ENCODE results near the gene ATP2C2.
"Not testable (repeated sequence)": the region's sequence is repeated elsewhere in the genome, so short reads cannot be mapped to it uniquely, and the experiment has no call there.

Gene ATP2C2

DNA sequence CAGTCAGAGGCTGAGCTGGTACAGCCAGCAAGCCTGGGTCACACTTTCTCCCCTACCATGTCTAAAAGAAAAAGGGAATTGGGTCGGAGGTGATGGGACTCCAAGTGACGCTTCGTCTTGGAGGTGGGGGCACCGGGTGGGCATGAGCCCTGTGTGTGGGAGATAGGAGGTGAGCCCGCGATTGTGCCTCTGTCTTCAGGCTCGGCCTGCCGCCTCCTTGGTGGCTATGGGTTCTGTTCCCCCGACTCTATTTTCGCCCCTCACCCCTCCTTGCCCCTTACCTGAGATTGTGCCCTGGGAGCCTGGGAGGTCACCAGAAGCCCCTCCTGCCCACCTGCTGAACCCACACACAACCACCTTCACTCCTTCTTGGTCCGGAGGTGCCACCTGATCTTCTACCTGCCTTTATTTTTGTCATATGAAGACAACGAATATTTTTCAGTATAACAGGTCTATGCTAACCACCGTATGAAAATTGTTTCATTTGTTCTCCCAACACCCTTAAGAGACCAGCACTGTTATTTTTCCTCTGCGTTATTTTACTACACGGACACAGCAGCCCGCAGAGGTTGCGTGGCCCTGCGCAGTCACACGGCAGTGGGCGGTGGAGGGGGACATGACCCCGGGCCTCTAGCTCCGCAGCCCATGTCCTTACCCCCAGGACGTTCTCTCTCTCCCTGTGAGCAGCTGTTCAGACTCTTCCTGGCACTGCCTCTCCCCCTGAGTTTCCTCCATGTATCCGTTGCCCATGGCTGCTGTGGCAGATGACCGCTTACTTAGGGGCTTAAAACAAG, 49.9 kb downstream of the ATP2C2 start:
- peaks cover 1% of the 10 kb centered on the region for H3K9me3 Mint-ChIP-seq
- no peak overlapping the region for H3K4me3 Mint-ChIP-seq
- DNase-seq (ENCODE audit: low spot score in 2 of 2) (no peak), ATAC-seq (ENCODE audit: low read depth) (no peak)
- H3K27me3 Mint-ChIP-seq: peaks cover 18% of the 10 kb centered on the region
- H3K27ac Mint-ChIP-seq: no peak overlapping the region
- H3K4me1 Mint-ChIP-seq: peaks cover 3% of the 10 kb centered on the region
- H3K36me3 Mint-ChIP-seq: no peaks in the 10 kb centered on the region

DNA sequence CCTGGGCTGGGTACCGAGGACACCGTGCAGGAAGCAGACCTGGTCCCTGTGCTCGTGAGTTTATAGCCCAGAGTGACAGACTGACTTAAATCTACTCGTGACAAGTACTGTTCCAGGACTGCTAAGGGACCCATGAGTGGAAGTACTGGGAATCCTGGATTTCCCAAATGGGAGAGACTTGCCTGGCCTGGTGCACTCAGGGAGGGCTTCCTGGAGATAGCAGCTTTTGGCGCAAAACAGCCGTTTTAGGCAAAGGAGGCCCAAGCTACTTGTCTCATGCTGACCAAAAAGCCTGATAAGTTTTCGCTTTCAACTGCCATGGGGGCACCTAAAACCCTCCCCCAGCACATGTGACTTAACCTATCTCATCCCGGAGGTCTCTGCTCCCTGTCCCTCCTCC, 51.4 kb downstream of the ATP2C2 start:
- H3K4me3 Mint-ChIP-seq: no peak overlapping the region
- H3K9me3 Mint-ChIP-seq: peaks cover 1% of the 10 kb centered on the region
- H3K36me3 Mint-ChIP-seq: no peaks in the 10 kb centered on the region
- ATAC-seq (ENCODE audit: low read depth): no peak
- H3K27ac Mint-ChIP-seq: no peak overlapping the region
- peaks cover 18% of the 10 kb centered on the region for H3K27me3 Mint-ChIP-seq
- no peak for DNase-seq (ENCODE audit: low spot score in 2 of 2)
- peaks cover 3% of the 10 kb centered on the region for H3K4me1 Mint-ChIP-seq

DNA sequence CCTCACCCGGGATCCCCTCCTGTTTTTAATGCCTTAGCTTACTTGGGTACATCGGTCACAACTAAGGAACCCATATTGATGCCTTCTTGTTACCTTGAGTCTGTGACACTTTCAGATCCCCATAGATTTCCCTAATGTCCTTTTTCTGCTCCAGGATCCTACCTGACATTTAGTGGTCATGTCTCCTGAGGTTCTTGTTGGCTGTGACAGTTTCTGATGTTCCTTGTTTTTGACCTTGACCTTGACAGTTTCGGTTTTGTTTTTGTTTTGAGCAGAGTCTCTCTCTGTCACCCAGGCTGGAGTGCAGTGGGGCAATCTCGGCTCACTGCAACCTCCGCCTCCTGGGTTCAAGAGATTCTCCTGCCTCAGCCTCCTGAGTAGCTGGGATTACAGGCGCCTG, 52.2 kb downstream of the ATP2C2 start:
- ATAC-seq (ENCODE audit: low read depth); H3K4me1 Mint-ChIP-seq; DNase-seq (ENCODE audit: low spot score in 2 of 2); H3K36me3 Mint-ChIP-seq; H3K4me3 Mint-ChIP-seq; H3K9me3 Mint-ChIP-seq: not testable (repeated sequence)
- H3K27me3 Mint-ChIP-seq: peaks cover 17% of the 10 kb centered on the region
- H3K27ac Mint-ChIP-seq: peak overlapping the region; percentile 17

DNA sequence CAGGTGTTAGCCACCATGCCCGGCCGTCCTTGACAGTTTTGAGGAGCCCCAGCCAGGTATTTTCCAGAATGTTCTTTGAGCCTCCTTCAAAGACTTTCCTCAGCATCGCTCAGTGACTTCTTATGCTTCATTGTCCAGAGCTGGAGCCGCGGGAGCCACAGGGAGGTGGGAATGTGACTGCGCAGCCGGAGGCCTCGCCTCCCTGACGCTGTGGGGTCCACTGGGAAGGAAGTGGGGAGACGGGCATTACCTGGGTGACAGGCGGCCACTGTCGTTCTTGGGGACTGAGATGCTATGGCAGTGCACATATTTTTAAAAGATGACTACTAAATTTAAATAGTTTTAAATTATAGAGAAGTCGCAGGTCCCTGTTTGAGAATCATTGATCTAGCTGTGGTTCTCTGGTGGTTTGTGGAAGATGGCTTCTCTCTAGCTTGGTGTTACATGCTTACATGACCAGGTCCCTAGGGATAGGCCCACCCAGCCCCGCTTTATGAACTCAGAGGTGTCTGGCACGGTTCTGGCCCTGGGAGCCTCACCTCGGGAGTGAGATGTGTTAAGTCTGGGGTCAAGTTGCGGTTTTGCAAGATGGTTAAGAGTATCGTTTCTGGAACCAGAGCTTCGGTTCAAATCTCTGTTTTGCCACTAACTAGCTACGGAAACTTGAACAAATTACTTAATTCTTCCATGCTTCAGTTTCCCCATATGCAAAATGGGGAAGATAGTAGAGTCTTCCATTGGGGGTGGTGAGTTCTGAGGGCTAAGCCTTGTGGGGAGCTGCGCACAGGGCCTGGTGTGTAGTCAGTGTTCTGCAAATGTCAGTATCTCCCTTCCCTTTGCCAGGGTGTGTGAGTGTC, 53.0 kb downstream of the ATP2C2 start:
- peaks cover 3% of the 10 kb centered on the region for H3K4me1 Mint-ChIP-seq
- H3K36me3 Mint-ChIP-seq: no peaks in the 10 kb centered on the region
- H3K27ac Mint-ChIP-seq: no peak overlapping the region
- H3K9me3 Mint-ChIP-seq: peaks cover 1% of the 10 kb centered on the region
- H3K27me3 Mint-ChIP-seq: peaks cover 15% of the 10 kb centered on the region
- no peak overlapping the region for H3K4me3 Mint-ChIP-seq
- DNase-seq (ENCODE audit: low spot score in 2 of 2) (no peak), ATAC-seq (ENCODE audit: low read depth) (no peak)

DNA sequence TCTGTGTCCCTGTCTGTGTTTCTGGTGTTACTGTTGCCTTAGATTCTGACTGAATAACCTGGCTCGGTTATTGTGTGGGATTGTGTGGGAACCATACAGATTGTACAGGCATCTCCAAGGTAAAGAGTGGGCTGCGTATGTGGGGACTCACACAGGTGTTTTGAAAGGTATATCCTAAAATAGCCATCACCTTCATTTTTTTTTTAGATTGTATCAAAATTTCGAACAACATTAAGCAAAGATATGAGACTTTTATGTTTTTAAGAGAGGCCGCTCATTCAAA, 53.5 kb downstream of the ATP2C2 start:
- no peak overlapping the region for H3K4me3 Mint-ChIP-seq
- ATAC-seq (ENCODE audit: low read depth): no peak
- peaks cover 3% of the 10 kb centered on the region for H3K4me1 Mint-ChIP-seq
- no peak overlapping the region for H3K27ac Mint-ChIP-seq
- peaks cover 1% of the 10 kb centered on the region for H3K9me3 Mint-ChIP-seq
- no peak for DNase-seq (ENCODE audit: low spot score in 2 of 2)
- H3K36me3 Mint-ChIP-seq: no peaks in the 10 kb centered on the region
- peaks cover 20% of the 10 kb centered on the region for H3K27me3 Mint-ChIP-seq

DNA sequence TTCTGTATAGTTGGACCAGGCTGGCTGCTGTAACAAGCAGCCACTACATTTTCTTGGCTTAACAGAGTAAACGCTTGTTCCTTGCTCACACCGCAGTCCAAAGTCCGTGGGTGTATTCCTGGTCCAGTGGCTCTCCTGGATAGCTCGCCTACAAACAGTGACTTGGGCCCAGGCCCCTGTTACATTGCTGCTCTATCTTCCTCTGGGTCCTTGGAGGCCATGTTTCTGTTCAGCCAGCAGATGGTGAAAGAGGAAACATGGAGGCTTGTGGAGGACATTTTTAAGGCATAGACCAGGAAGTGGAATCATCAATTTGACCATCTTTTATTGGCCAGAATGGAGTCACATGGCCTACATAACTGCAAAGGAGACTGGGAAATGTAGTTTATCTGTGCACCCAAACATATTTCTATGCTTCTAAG, 55.1 kb downstream of the ATP2C2 start:
- Mint-ChIP-seq H3K36me3 (no peaks in the 10 kb centered on the region), H3K27me3 (peaks cover 18% of the 10 kb centered on the region), H3K4me1 (peaks cover 3% of the 10 kb centered on the region), H3K4me3 (no peak overlapping the region), H3K27ac (no peak overlapping the region), H3K9me3 (peaks cover 1% of the 10 kb centered on the region)
- DNase-seq (ENCODE audit: low spot score in 2 of 2): no peak
- ATAC-seq (ENCODE audit: low read depth): peak; percentile 60

DNA sequence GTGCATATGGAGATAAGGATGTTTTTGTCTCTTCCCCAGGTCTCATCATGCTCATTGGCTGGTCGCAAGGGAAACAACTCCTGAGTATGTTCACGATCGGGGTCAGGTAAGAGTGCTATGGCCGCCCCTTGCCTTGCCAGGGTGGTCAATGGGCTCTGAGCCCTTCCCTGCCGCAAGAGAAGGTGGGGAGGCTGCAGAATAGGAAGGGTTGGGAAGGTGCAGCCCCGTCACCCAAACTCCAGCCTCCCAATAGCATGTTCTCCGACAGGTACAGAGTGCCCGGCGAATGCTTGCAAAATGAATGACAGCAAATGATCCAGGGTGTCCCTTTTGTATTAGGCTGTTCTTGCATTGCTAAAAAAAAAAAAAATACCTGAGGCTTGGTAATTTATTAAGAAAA, 57.4 kb downstream of the ATP2C2 start:
- Mint-ChIP-seq H3K36me3 (no peaks in the 10 kb centered on the region), H3K27me3 (peaks cover 14% of the 10 kb centered on the region), H3K4me3 (no peak overlapping the region), H3K27ac (no peak overlapping the region), H3K9me3 (peaks cover 1% of the 10 kb centered on the region), H3K4me1 (no peaks in the 10 kb centered on the region)
- DNase-seq (ENCODE audit: low spot score in 2 of 2) (no peak), ATAC-seq (ENCODE audit: low read depth) (no peak)

DNA sequence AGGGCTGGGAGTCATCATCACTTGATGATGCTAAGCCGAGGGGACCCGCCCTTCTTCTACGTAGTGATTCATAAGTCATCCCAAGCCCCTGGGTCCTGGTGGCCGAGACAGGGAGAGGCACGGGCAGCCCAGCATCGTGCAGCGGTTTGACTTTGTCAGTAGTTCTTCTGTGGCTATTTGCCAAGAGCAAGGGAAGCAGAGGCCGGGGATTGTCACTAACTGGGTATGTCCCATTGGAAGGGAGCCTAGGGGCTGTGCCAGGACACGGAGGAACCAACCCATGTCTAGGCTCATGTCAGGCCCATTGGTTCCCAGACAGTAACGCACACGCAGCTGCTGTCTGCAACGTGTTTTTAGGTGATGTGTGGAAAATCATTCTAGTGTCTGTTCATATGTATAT, 58.5 kb downstream of the ATP2C2 start:
- Mint-ChIP-seq H3K4me3 (no peak overlapping the region), H3K27ac (no peak overlapping the region), H3K27me3 (peaks cover 21% of the 10 kb centered on the region), H3K9me3 (peaks cover 1% of the 10 kb centered on the region), H3K4me1 (no peaks in the 10 kb centered on the region), H3K36me3 (no peaks in the 10 kb centered on the region)
- DNase-seq (ENCODE audit: low spot score in 2 of 2) (no peak), ATAC-seq (ENCODE audit: low read depth) (no peak)

DNA sequence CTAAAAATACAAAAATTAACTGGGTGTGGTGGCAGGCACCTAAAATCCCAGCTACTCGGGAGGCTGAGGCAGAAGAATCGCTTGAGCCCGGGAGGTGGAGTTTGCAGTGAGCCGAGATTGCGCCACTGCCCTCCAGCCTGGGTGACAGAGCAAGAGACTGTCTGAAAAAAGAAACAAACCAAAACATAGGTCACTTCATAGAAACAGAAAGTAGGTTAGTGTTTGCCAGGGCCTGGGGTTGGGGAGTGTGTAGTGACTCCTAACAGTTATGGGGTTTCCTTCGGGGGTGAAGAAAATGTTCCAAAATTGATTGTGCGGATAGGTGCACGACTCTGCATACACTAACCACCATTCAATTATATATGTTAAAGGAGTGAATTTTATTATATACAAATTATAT, 59.2 kb downstream of the ATP2C2 start:
- Mint-ChIP-seq H3K27me3 (peaks cover 21% of the 10 kb centered on the region), H3K4me3 (no peak overlapping the region), H3K4me1 (no peaks in the 10 kb centered on the region), H3K36me3 (no peaks in the 10 kb centered on the region), H3K27ac (no peak overlapping the region), H3K9me3 (peaks cover 1% of the 10 kb centered on the region)
- no peak for DNase-seq (ENCODE audit: low spot score in 2 of 2)
- ATAC-seq (ENCODE audit: low read depth): no peak

DNA sequence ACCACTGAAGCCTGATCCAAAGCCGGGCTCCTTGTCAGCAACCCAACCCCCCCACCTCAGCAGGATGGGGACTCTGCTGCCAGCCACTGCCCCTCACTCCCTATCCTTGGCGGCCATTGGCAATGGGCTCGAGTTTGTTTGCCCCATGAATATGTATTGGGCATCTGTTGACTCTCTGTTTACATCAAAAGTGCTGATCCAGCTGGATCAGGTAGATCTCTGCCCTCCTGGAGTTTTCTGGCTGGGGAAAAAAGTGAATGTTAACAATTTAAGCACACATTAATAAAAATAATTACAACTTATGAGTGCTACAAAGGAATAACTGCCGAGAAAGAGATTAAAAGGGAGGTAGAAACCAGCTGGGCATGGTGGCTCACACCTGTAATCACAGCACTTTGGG, 62.5 kb downstream of the ATP2C2 start:
- no peak for DNase-seq (ENCODE audit: low spot score in 2 of 2)
- H3K36me3 Mint-ChIP-seq: no peaks in the 10 kb centered on the region
- H3K27me3 Mint-ChIP-seq: peaks cover 21% of the 10 kb centered on the region
- no peaks in the 10 kb centered on the region for H3K4me1 Mint-ChIP-seq
- no peaks in the 10 kb centered on the region for H3K9me3 Mint-ChIP-seq
- H3K27ac Mint-ChIP-seq: no peak overlapping the region
- no peak for ATAC-seq (ENCODE audit: low read depth)
- no peak overlapping the region for H3K4me3 Mint-ChIP-seq

DNA sequence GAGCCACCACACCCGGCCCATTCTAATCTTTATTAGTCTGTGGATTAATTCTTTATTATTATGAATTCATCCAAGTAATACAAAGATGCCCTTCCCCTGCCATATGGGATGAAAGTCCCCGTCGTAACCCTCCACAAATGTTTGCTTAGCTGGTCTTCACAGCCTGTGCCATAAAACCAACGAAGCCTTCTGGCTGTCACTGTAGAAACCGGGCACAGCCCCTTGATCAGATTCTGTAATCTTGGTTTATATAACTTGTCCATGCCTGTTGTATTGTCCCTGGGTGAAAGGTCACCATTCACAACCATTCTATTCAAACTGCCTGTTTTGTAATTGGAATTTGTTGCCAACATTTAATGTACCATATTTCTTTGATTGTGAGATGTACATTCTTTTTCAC, 66.5 kb downstream of the ATP2C2 start:
- Mint-ChIP-seq H3K27ac (no peak overlapping the region), H3K36me3 (no peaks in the 10 kb centered on the region), H3K9me3 (no peaks in the 10 kb centered on the region)

DNA sequence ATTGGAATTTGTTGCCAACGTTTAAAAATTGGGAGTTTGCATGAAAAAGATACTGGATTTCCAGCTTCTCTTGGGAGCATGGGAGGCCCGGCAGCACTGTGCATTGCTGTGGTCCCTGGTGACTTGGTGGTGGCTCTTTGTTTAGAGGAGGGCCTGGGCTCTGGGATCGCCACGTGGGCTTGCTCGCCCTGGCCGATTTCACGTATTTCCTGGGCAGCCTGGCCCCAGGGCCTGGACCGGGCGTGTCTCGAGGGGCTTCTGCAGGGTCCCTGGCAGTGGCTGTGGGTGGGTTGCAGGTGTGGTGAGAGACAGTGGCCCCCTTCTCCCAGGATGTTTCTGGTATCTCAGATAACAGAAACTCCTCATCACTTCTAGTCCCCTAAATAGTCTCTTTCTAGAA, 67.9 kb downstream of the ATP2C2 start:
- DNase-seq (ENCODE audit: low spot score in 2 of 2): no peak
- ATAC-seq (ENCODE audit: low read depth): no peak
- H3K27me3 Mint-ChIP-seq: peaks cover 10% of the 10 kb centered on the region
- H3K27ac Mint-ChIP-seq: no peak overlapping the region
- no peaks in the 10 kb centered on the region for H3K4me1 Mint-ChIP-seq
- H3K36me3 Mint-ChIP-seq: no peaks in the 10 kb centered on the region
- no peak overlapping the region for H3K4me3 Mint-ChIP-seq
- H3K9me3 Mint-ChIP-seq: no peaks in the 10 kb centered on the region

More for the DNA sequence above, 66.5 kb downstream of the ATP2C2 start:
- no peak for ATAC-seq (ENCODE audit: low read depth)
- Mint-ChIP-seq H3K4me1 (no peaks in the 10 kb centered on the region), H3K4me3 (no peak overlapping the region), H3K27me3 (peaks cover 15% of the 10 kb centered on the region)
- no peak for DNase-seq (ENCODE audit: low spot score in 2 of 2)

DNA sequence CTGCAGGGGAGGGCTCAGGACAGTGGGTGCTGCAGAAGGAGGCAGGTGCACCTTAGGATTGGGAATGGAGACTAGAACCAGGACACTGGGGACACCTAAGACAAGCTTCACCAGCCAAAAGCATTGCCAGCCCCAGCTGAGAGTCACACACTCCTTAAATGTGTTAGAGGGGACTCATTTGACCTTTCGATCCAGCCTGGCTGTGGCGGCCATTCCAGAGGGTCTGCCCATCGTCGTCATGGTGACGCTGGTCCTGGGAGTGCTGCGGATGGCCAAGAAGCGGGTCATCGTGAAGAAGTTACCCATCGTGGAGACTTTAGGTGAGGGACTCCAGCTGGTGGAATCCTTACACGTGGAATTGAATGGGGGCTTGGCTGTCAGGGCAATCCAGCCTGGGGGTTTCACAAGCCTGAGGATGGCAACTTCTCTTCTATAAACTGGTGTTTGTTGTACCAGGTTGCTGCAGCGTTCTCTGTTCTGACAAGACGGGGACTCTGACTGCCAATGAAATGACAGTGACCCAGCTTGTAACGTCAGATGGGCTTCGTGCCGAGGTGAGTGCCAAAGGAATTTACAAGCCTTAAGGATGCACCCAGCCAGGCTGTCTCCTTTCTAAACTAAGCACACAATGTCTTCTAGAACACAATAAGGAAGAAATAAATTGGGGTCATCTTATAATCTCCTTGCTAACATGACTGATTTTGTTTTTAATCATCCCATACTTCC, 70.8 kb downstream of the ATP2C2 start:
- H3K4me3 Mint-ChIP-seq: no peak overlapping the region
- peaks cover 9% of the 10 kb centered on the region for H3K27me3 Mint-ChIP-seq
- ATAC-seq (ENCODE audit: low read depth): no peak
- no peaks in the 10 kb centered on the region for H3K36me3 Mint-ChIP-seq
- H3K27ac Mint-ChIP-seq: no peak overlapping the region
- H3K9me3 Mint-ChIP-seq: no peaks in the 10 kb centered on the region
- DNase-seq (ENCODE audit: low spot score in 2 of 2): no peak
- no peaks in the 10 kb centered on the region for H3K4me1 Mint-ChIP-seq

DNA sequence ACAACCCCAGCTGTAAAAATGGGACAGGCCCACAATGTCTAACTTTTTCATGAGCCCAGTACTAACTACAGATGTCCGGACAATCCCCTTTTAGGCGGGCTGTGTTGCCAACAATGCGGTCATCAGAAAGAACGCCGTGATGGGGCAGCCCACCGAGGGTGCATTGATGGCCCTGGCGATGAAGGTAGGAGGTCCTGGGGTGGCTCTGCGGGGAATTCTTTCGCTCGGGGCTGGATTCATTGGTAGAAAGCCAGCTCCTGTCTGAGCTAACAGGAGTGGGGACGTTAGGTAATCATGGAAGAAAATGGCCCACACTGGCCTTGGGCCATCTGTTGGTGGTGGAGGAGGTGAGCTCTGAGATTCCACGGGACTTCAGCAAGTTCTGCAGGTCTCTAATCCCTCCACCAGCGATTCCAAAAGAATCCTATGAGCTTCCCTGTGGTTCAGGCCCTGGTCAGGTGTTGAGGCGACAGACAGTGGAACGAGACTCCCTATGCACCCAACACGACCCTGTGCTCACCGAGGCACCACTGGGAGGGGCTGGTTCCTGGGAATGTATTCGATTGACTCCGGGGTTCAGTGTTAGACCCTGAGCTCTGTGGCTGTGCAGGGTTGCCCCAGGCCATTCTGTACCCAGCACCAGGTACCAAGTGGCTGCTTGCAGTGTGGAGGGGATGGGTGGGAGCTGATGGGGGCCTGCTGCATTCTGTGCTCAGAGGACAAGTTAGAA, 74.2 kb downstream of the ATP2C2 start:
- no peak overlapping the region for H3K27ac Mint-ChIP-seq
- peaks cover 13% of the 10 kb centered on the region for H3K27me3 Mint-ChIP-seq
- DNase-seq (ENCODE audit: low spot score in 2 of 2) (no peak), ATAC-seq (ENCODE audit: low read depth) (no peak)
- H3K4me1 Mint-ChIP-seq: no peaks in the 10 kb centered on the region
- no peaks in the 10 kb centered on the region for H3K9me3 Mint-ChIP-seq
- no peaks in the 10 kb centered on the region for H3K36me3 Mint-ChIP-seq
- no peak overlapping the region for H3K4me3 Mint-ChIP-seq
